Keratinocyte (primary cell): ENCODE measurements around the gene YY1.

Experiments used
- CTCF ChIP-seq, 3 experiments: IDR thresholded peaks in 1 of 3; conservative IDR thresholded peaks in 1 of 3; optimal IDR thresholded peaks in 1 of 3; 2 replicates in 2 of 3; 3 replicates in 1 of 3; pipeline versions ENCODE3 to v1.5.1; 2011; ENCODE audit warnings: low read length in 3 of 3, mild to moderate bottlenecking in 3 of 3, moderate library complexity in 2 of 3, control low read depth in 1 of 3, inconsistent platforms in 1 of 3; ENCODE audit not compliant: insufficient read depth in 2 of 3; ENCODE audit errors: extremely low read depth in 1 of 3
- EZH2 ChIP-seq: IDR thresholded peaks from one replicate; pipeline ENCODE4 v1.6.1; 2012; ENCODE audit warnings: inconsistent platforms, mild to moderate bottlenecking, low read length, moderate library complexity

GRCh38 chr14:100201701-100202100, 37.2 kb upstream of the YY1 start:
- TF ChIP-seq CTCF (optimal IDR thresholded peaks at IDR 0.05 in 1 of 3, IDR thresholded peaks at IDR 0.05 in 1 of 3, conservative IDR thresholded peaks at IDR 0.05 in 1 of 3; ENCODE audit: extremely low read depth in 1 of 3, insufficient read depth in 2 of 3, low read length in 3 of 3) (no peak), EZH2 (no peak)
